K562 (cell line): Measurements from ENCODE around the gene TMEM245. TPM values are rescaled to one million over a fixed set of nuclear protein-coding genes. Genes with fewer than 3 reads are reported as not detected.

Experiments used
- C11orf30 ChIP-seq: fragments of 450-650 bp; IDR thresholded peaks from 2 replicates; pipeline ENCODE4 v1.6.1; 2016; ENCODE audit warnings: low read depth, mild to moderate bottlenecking
- FOXK1 ChIP-seq: sonication (generic); formaldehyde crosslinking; IDR thresholded peaks from 2 replicates; pipeline ENCODE4 v1.8.0; 2022; ENCODE audit warnings: missing genetic modification reagents, mild to moderate bottlenecking, borderline replicate concordance
- KHSRP ChIP-seq: fragments of 450-650 bp; IDR thresholded peaks from 2 replicates; pipeline ENCODE4 v1.6.1; 2017
- NFIC ChIP-seq: fragments of 450-650 bp; IDR thresholded peaks from 2 replicates; pipeline ENCODE4 v1.6.1; 2017; ENCODE audit warnings: mild to moderate bottlenecking, inconsistent platforms
- TCF3 ChIP-seq: sonication (generic); formaldehyde crosslinking; IDR thresholded peaks from 2 replicates; pipeline ENCODE4 v1.4.0; 2020; ENCODE audit warnings: mild to moderate bottlenecking, missing genetic modification reagents
- ZNF316 ChIP-seq: fragments of 450-650 bp; IDR thresholded peaks from 2 replicates; pipeline ENCODE4 v1.6.1; 2016
- polyA plus RNA-seq, 8 experiments: library from polyadenylated mRNA; depleted of rRNA in 4 of 8; stranded (reverse) in 5 of 8; unstranded in 3 of 8; fragments of >200 nt; fragmentation: Nextera tagmentation in 2 of 8; fragmentation: Illumina TruSeq in 1 of 8; extraction: Ambion mirVana in 2 of 8; extraction: Trizol in 1 of 8; gene quantifications; 2 replicates each; pipeline versions ENCODE4 v1.2.1 to v1.2.3, GENCODE V29; 2011 to 2014; ENCODE audit warnings: inconsistent platforms in 1 of 8, missing spikeins in 1 of 8
- total RNA-seq, 7 experiments: library from RNA; depleted of rRNA in 6 of 7; stranded (reverse); fragments of >200 nt in 6 of 7; fragmentation: Illumina TruSeq in 2 of 7; extraction: Trizol in 2 of 7; gene quantifications; 2 replicates each; pipeline versions ENCODE4 v1.2.1 to v1.2.3, GENCODE V29; 2011 to 2021; ENCODE audit warnings: low replicate concordance in 1 of 7
- TF ChIP-seq, protein P1 (sequence below): sonication (generic); formaldehyde crosslinking; IDR thresholded peaks from 2 replicates; pipeline ENCODE4 v1.8.1; 2023; ENCODE audit warnings: mild to moderate bottlenecking, missing genetic modification reagents
- TF ChIP-seq, protein P2 (sequence below): fragments of 250-450 bp; sonication (Bioruptor Pico); IDR thresholded peaks from 2 replicates; pipeline ENCODE4 v1.8.0; 2022; ENCODE audit warnings: inconsistent platforms
- TF ChIP-seq, protein P3 (sequence below), 3 experiments: fragments of 200-800 bp in 1 of 3; fragments of 250-450 bp in 1 of 3; fragments of 450-650 bp in 1 of 3; sonication (Bioruptor Pico) in 1 of 3; sonication (Bioruptor generic) in 1 of 3; formaldehyde crosslinking in 1 of 3; IDR thresholded peaks; 2 replicates each; pipeline versions ENCODE4 v1.6.1 to v1.8.0; 2016 to 2022; ENCODE audit warnings: mild to moderate bottlenecking in 2 of 3, missing genetic modification characterization in 2 of 3, missing compliant biosample characterization in 1 of 3, moderate library complexity in 1 of 3

TMEM245 gene
- total and polyA plus RNA-seq, 9 of the 15 experiments (the other 6 are each of a cell fraction or from before 2014, with no cell fraction given): 8.5 to 43.2 (median 24.3) TPM

DNA sequence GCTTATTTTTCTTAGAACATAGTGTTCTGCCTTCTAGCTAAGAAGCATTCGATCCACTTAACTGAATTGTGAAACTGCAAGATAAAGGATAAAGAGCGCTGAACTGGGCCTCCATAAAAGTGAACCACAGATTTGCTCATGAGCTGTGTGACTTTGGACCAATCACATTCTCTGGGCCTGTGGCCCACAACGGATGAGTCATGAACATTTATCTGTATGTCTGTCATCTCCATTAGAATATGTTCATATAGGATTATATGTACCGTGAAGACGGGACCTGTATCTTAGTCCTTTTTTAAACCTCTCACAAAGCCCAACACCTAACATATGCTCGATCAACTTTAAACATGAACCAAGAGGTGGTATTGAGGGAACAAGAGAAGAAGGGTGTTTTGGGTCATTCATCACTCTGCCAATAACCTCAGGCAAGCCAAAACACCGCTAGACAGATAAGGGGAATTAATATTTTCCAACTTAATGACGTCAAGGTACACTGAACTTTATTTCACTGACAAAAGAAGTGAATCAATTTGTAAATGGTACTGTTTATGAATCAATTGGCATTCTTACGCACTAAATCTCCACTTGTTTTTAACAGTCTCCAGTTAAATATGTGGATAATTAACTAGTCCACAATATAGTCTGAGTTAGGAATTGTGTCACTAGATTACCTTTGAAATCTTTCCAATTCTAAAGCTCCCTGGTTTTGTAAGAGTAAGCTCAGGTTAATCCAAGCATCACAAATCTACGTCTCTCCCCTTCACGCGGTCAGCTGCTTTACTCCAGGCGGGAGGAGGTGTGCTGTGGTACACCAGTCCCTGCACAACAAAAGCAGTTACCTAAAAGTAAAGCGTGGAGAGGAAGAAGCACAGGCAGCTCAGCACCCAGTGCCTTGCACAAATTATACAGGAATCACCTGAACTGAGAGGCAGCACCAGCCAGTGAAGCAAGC, 1.6 kb downstream of the TMEM245 start (continued):
- TF ChIP-seq, protein P1, sequence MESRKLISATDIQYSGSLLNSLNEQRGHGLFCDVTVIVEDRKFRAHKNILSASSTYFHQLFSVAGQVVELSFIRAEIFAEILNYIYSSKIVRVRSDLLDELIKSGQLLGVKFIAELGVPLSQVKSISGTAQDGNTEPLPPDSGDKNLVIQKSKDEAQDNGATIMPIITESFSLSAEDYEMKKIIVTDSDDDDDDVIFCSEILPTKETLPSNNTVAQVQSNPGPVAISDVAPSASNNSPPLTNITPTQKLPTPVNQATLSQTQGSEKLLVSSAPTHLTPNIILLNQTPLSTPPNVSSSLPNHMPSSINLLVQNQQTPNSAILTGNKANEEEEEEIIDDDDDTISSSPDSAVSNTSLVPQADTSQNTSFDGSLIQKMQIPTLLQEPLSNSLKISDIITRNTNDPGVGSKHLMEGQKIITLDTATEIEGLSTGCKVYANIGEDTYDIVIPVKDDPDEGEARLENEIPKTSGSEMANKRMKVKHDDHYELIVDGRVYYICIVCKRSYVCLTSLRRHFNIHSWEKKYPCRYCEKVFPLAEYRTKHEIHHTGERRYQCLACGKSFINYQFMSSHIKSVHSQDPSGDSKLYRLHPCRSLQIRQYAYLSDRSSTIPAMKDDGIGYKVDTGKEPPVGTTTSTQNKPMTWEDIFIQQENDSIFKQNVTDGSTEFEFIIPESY (CRISPR knock-in tag): no peak
- peak; percentile 74 for TF ChIP-seq C11orf30
- no peak for TF ChIP-seq KHSRP
- TF ChIP-seq ZNF316: peak; percentile 42; the same call in 1 of the 2 replicates
- TF ChIP-seq TCF3 (CRISPR knock-in tag): peak; percentile 56; the same call in 1 of the 2 replicates
- TF ChIP-seq NFIC: peak; percentile 45
- TF ChIP-seq, protein P2, sequence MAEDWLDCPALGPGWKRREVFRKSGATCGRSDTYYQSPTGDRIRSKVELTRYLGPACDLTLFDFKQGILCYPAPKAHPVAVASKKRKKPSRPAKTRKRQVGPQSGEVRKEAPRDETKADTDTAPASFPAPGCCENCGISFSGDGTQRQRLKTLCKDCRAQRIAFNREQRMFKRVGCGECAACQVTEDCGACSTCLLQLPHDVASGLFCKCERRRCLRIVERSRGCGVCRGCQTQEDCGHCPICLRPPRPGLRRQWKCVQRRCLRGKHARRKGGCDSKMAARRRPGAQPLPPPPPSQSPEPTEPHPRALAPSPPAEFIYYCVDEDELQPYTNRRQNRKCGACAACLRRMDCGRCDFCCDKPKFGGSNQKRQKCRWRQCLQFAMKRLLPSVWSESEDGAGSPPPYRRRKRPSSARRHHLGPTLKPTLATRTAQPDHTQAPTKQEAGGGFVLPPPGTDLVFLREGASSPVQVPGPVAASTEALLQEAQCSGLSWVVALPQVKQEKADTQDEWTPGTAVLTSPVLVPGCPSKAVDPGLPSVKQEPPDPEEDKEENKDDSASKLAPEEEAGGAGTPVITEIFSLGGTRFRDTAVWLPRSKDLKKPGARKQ (CRISPR knock-in tag): 0 out of 2 replicates have a peak, but pooled peaks have one; percentile 32
- TF ChIP-seq FOXK1 (CRISPR knock-in tag): no peak
- TF ChIP-seq, protein P3, sequence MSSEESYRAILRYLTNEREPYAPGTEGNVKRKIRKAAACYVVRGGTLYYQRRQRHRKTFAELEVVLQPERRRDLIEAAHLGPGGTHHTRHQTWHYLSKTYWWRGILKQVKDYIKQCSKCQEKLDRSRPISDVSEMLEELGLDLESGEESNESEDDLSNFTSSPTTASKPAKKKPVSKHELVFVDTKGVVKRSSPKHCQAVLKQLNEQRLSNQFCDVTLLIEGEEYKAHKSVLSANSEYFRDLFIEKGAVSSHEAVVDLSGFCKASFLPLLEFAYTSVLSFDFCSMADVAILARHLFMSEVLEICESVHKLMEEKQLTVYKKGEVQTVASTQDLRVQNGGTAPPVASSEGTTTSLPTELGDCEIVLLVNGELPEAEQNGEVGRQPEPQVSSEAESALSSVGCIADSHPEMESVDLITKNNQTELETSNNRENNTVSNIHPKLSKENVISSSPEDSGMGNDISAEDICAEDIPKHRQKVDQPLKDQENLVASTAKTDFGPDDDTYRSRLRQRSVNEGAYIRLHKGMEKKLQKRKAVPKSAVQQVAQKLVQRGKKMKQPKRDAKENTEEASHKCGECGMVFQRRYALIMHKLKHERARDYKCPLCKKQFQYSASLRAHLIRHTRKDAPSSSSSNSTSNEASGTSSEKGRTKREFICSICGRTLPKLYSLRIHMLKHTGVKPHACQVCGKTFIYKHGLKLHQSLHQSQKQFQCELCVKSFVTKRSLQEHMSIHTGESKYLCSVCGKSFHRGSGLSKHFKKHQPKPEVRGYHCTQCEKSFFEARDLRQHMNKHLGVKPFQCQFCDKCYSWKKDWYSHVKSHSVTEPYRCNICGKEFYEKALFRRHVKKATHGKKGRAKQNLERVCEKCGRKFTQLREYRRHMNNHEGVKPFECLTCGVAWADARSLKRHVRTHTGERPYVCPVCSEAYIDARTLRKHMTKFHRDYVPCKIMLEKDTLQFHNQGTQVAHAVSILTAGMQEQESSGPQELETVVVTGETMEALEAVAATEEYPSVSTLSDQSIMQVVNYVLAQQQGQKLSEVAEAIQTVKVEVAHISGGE (CRISPR knock-in tag; IDR thresholded peaks at IDR 0.05): peak in 2 of 3 experiments; percentile 27 to 64; a peak in 1 of 6 replicates
